Karpas-422 (cell line): ENCODE measurements around the gene DNAJB11. TPM values are rescaled to one million over a fixed set of nuclear protein-coding genes. Genes with fewer than 3 reads are reported as not detected.

ENCODE experiments used
- DNase-seq: peaks from one replicate; pipeline ENCODE4 v3.0.0-alpha.2; 2015
- H2AFZ ChIP-seq: fragments of 200-600 bp; sonication (generic); 2 replicates; pipeline ENCODE4 v1.6.1; 2014; ENCODE audit warnings: antibody characterized with exemption, low read length, mixed read lengths
- H3K27ac ChIP-seq: fragments of 200-600 bp; sonication (generic); 2 replicates; pipeline ENCODE4 v1.5.1; 2014; ENCODE audit warnings: mild to moderate bottlenecking, low read length, moderate library complexity
- H3K27me3 ChIP-seq: fragments of 200-600 bp; sonication (generic); 2 replicates; pipeline ENCODE4 v1.6.1; 2014; ENCODE audit warnings: low read length, mixed read lengths
- H3K36me3 ChIP-seq: fragments of 200-600 bp; sonication (generic); 2 replicates; pipeline ENCODE4 v1.6.1; 2014; ENCODE audit warnings: low read length, mixed read lengths; ENCODE audit not compliant: insufficient read depth
- H3K4me1 ChIP-seq: fragments of 200-600 bp; sonication (generic); 2 replicates; pipeline ENCODE4 v1.6.1; 2014; ENCODE audit warnings: mild to moderate bottlenecking, low read length, mixed read lengths
- H3K4me2 ChIP-seq: fragments of 200-600 bp; sonication (generic); 2 replicates; pipeline ENCODE4 v1.6.1; 2014; ENCODE audit warnings: low read length, low read depth, mild to moderate bottlenecking; ENCODE audit not compliant: poor library complexity, severe bottlenecking
- H3K4me3 ChIP-seq: fragments of 200-600 bp; sonication (generic); 2 replicates; pipeline ENCODE4 v1.5.1; 2014; ENCODE audit warnings: mild to moderate bottlenecking, antibody characterized with exemption, low read length, mixed read lengths
- H3K79me2 ChIP-seq: fragments of 200-600 bp; sonication (generic); 2 replicates; pipeline ENCODE4 v1.6.1; 2014; ENCODE audit warnings: mild to moderate bottlenecking, low read length, mixed read lengths
- H3K9ac ChIP-seq: fragments of 200-600 bp; sonication (generic); 2 replicates; pipeline ENCODE4 v1.6.0; 2014; ENCODE audit warnings: low read length
- H3K9me2 ChIP-seq: fragments of 200-600 bp; sonication (generic), shearing (Covaris generic); replicated peaks from 2 replicates; pipeline ENCODE4 v1.6.0; 2014; ENCODE audit warnings: mild to moderate bottlenecking, low read length, moderate library complexity; ENCODE audit not compliant: insufficient read depth
- H3K9me3 ChIP-seq: fragments of 300-700, 200-600 bp; sonication (generic); 2 replicates; pipeline ENCODE4 v1.6.1; 2014; ENCODE audit warnings: low read length, mixed read lengths
- H4K20me1 ChIP-seq: fragments of 200-600 bp; sonication (generic); 2 replicates; pipeline ENCODE4 v1.6.1; 2014; ENCODE audit warnings: mild to moderate bottlenecking, antibody characterized with exemption, low read length, low read depth; ENCODE audit not compliant: insufficient read depth
- total RNA-seq: library from RNA; depleted of rRNA; stranded (reverse); fragments of >200 nt; shearing (Covaris generic); gene quantifications from 2 replicates; pipeline ENCODE4 v1.2.3, GENCODE V29; 2014; ENCODE audit warnings: low replicate concordance

Gene DNAJB11
- total RNA-seq, 1 experiment from 2014 or later: 103 TPM

DNA sequence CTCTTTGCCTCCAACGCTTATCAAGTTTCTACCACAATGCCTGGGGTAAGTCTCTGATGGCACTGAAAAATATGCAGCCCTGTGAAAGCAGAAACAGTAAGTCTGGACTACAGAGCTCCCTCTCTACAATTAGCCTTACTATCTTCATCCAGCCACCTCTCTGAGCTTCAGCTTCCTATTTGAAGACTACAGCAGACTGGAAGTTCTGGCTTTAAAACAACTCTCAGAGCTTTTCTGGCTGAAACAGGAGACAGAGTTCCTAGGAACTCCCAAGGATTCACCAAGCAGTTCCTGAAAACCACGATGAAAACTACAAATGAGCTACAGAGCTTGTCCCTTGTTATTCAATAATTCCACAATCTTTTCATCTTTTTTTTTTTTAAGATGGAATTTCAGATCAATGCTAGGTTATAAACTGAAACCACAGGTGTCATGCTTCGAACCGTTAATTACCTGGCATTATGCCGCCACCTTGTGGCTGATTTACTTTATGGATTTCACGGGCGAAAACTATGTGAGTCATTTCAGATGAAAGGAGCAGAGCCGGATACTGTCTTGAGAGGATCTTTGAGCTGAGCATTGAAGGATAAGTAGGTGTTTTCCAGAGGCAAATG lies 30.2 kb upstream of the DNAJB11 start:
- Histone ChIP-seq H3K36me3 (peaks cover 16% of the 10 kb centered on the region; the same call in 1 of the 2 replicates), H3K27me3 (no peaks in the 10 kb centered on the region), H3K4me1 (peaks cover 11% of the 10 kb centered on the region; the same call in 1 of the 2 replicates), H3K79me2 (no peaks in the 10 kb centered on the region), H3K4me3 (no peak overlapping the region), H4K20me1 (no peaks in the 10 kb centered on the region), H3K9ac (no peak overlapping the region), H3K4me2 (no peak overlapping the region), H3K9me3 (no peaks in the 10 kb centered on the region), H3K9me2 (no peaks in the 10 kb centered on the region), H2AFZ (no peak overlapping the region), H3K27ac (peak overlapping the region; percentile 2; the same call in 1 of the 2 replicates)
- peak; percentile 95 for DNase-seq

DNA sequence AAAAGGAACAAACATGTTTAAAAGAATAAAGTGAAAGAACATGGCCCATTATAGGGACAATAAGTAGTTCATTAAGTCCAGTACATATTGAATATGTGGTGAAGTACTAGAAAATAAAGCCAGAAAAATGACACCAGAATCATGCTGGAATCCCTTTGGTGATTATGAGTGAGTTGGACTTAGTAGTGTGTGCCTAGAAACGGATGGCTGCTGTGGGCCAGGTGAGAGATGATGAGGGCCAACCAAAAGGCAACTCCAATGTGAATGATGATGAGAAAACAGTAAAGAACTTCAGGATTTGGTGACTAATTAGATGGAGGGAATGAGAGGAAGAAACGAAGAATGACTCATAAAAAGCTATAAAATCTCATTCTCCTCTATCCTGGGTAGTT lies 29.7 kb upstream of the DNAJB11 start:
- no peak for DNase-seq
- Histone ChIP-seq H3K36me3 (peaks cover 16% of the 10 kb centered on the region; the same call in 1 of the 2 replicates), H3K9me3 (no peaks in the 10 kb centered on the region), H3K27me3 (no peaks in the 10 kb centered on the region), H3K9ac (no peak overlapping the region), H2AFZ (no peak overlapping the region), H4K20me1 (no peaks in the 10 kb centered on the region), H3K4me1 (peaks cover 11% of the 10 kb centered on the region; the same call in 1 of the 2 replicates), H3K9me2 (no peaks in the 10 kb centered on the region), H3K79me2 (no peaks in the 10 kb centered on the region), H3K4me3 (no peak overlapping the region), H3K4me2 (no peak overlapping the region), H3K27ac (no peak overlapping the region)

DNA sequence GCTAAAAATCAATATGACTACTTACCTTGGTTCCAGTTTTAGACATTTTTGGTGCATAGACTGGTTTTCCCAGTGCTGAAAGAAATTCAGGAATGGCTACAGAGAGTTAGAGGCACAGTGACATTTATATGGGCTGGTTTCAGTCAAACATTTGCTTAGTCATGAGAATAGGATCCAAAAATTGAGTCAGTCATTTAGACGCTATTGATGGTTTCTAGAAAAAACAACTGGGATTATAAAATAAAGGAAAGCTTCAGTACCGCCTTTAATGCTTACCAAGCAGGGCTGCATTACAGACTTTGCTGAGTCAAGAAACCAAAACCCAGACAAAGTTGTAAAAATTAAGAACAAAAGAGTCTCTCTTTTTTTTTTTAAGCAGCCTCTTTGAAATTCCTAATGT lies 26.2 kb upstream of the DNAJB11 start, which contains the start of gene CRYGS:
CRYGS (minus strand) TSS at position 100 of the 400 bp plus-strand sequence; CDS start at position 46, 54 bp downstream.
- H3K4me2 ChIP-seq: no peak within 1 kb of the TSS
- H4K20me1 ChIP-seq: no peaks in the 10 kb centered on the region
- no peak within 1 kb of the TSS for H3K27ac ChIP-seq
- H3K9ac ChIP-seq: no peak within 1 kb of the TSS
- H3K9me3 ChIP-seq: no peaks in the 10 kb centered on the region
- H3K4me3 ChIP-seq: no peak within 1 kb of the TSS
- DNase-seq: no peak
- no peak within 1 kb of the TSS for H2AFZ ChIP-seq
- H3K27me3 ChIP-seq: no peaks in the 10 kb centered on the region
- peaks cover 2% of the 10 kb centered on the region; the same call in 1 of the 2 replicates for H3K4me1 ChIP-seq
- H3K9me2 ChIP-seq: no peaks in the 10 kb centered on the region
- peaks cover 34% of the 10 kb centered on the region for H3K36me3 ChIP-seq
- no peaks in the 10 kb centered on the region for H3K79me2 ChIP-seq

DNA sequence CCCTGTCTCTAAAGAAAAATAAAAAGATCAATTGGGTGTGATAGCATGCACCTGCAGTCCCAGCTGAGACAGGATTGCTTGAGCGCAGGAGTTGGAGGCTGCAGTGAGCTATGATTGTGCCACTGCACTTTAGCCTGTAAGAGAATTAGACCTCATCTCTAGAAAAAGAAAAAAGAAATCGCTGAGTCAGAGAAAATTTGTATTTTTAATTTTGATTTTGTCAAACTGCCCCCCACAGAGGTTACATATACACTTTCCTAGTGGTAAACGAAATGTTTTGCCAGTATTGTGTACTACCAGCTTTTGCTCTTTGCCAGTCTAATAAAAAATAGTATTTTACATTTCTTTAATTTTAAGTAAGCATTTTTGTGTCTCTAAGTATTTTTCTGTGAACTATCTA lies 21.0 kb upstream of the DNAJB11 start:
- Histone ChIP-seq H4K20me1 (no peaks in the 10 kb centered on the region), H3K9ac (no peak overlapping the region)

GRCh38 chr3:186551387-186551786 lies 19.1 kb upstream of the DNAJB11 start:
- no peak overlapping the region for H3K4me3 ChIP-seq
- DNase-seq: no peak
- no peaks in the 10 kb centered on the region for H3K27me3 ChIP-seq
- no peaks in the 10 kb centered on the region for H3K4me1 ChIP-seq
- H2AFZ ChIP-seq: no peak overlapping the region
- H3K9me3 ChIP-seq: no peaks in the 10 kb centered on the region
- no peak overlapping the region for H3K9ac ChIP-seq
- H3K79me2 ChIP-seq: peaks cover 3% of the 10 kb centered on the region; the same call in 1 of the 2 replicates
- peaks cover 67% of the 10 kb centered on the region for H3K36me3 ChIP-seq
- H3K27ac ChIP-seq: no peak overlapping the region
- no peaks in the 10 kb centered on the region for H4K20me1 ChIP-seq
- H3K9me2 ChIP-seq: no peaks in the 10 kb centered on the region
- no peak overlapping the region for H3K4me2 ChIP-seq

More for the DNA sequence above, 21.0 kb upstream of the DNAJB11 start:
- Histone ChIP-seq H3K27ac (no peak overlapping the region), H2AFZ (no peak overlapping the region), H3K4me3 (no peak overlapping the region), H3K4me2 (no peak overlapping the region), H3K9me2 (no peaks in the 10 kb centered on the region), H3K9me3 (no peaks in the 10 kb centered on the region), H3K27me3 (no peaks in the 10 kb centered on the region), H3K4me1 (no peaks in the 10 kb centered on the region), H3K36me3 (peaks cover 61% of the 10 kb centered on the region), H3K79me2 (no peaks in the 10 kb centered on the region)
- DNase-seq: no peak

- Histone ChIP-seq H3K27me3 (no peaks in the 10 kb centered on the region), H3K27ac (no peak overlapping the region), H3K9ac (no peak overlapping the region), H3K4me1 (no peaks in the 10 kb centered on the region), H4K20me1 (no peaks in the 10 kb centered on the region), H2AFZ (no peak overlapping the region), H3K9me3 (no peaks in the 10 kb centered on the region), H3K4me2 (no peak overlapping the region), H3K4me3 (no peak overlapping the region), H3K36me3 (peaks cover 72% of the 10 kb centered on the region), H3K79me2 (peaks cover 10% of the 10 kb centered on the region), H3K9me2 (no peaks in the 10 kb centered on the region)
- no peak for DNase-seq
These were observed 18.0 kb upstream of the DNAJB11 start for GRCh38 chr3:186552408-186553031.

- no peak overlapping the region for H3K9ac ChIP-seq
- H3K9me3 ChIP-seq: no peaks in the 10 kb centered on the region
- DNase-seq: no peak
- H3K4me2 ChIP-seq: no peak overlapping the region
- H3K27ac ChIP-seq: 0 out of 2 replicates have a peak overlapping the region, but pooled peaks have one; percentile 32
- peaks cover 37% of the 10 kb centered on the region for H3K4me1 ChIP-seq
- H3K4me3 ChIP-seq: no peak overlapping the region
- no peaks in the 10 kb centered on the region for H4K20me1 ChIP-seq
- H3K79me2 ChIP-seq: peaks cover 95% of the 10 kb centered on the region
- no peaks in the 10 kb centered on the region for H3K9me2 ChIP-seq
- H2AFZ ChIP-seq: no peak overlapping the region
- H3K27me3 ChIP-seq: no peaks in the 10 kb centered on the region
- peaks cover 28% of the 10 kb centered on the region; the same call in 1 of the 2 replicates for H3K36me3 ChIP-seq
These were observed 5.9 kb upstream of the DNAJB11 start for GRCh38 chr3:186564586-186564985.

- no peaks in the 10 kb centered on the region for H4K20me1 ChIP-seq
- peaks cover 92% of the 10 kb centered on the region for H3K79me2 ChIP-seq
- peak overlapping the region; percentile 88 for H3K9ac ChIP-seq
- no peak for DNase-seq
- H3K27ac ChIP-seq: peak overlapping the region; percentile 45
- peak overlapping the region; percentile 71 for H2AFZ ChIP-seq
- peak overlapping the region; percentile 99 for H3K4me2 ChIP-seq
- H3K27me3 ChIP-seq: no peaks in the 10 kb centered on the region
- no peaks in the 10 kb centered on the region for H3K9me2 ChIP-seq
- H3K4me3 ChIP-seq: peak overlapping the region; percentile 87
- H3K36me3 ChIP-seq: peaks cover 18% of the 10 kb centered on the region; the same call in 1 of the 2 replicates
- H3K4me1 ChIP-seq: peaks cover 42% of the 10 kb centered on the region
- no peaks in the 10 kb centered on the region for H3K9me3 ChIP-seq
These were observed 3.8 kb upstream of the DNAJB11 start for GRCh38 chr3:186566772-186567071.
